Measurements from ENCODE around the gene OAS2.

DNA sequence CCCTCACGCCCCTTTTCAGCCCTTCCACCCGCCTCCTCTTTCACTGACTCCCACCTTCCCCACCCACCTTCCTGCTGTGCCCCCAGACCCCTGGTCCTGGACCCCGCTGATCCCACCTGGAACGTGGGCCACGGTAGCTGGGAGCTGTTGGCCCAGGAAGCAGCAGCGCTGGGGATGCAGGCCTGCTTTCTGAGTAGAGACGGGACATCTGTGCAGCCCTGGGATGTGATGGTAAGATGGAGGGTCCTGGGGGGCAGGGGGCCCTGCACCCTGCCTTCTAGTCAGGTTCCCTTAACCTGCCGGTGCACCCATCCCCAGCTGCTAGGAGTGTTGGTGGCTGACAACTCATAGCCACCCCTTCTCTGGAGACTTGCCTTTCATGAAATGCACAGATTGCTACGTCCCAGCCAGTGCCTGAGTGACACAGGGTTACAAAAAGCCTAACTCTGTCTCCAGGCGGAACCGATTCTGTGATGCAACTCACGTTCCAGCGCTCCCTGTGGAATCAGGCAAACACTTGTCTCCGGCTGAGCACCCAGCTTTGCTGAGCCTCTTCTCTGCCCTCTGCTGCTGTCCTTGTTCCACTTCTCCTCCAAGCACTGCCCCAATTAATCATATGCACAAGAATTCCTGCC lies 15.0 kb upstream of the OAS2 start:
- TF ChIP-seq, protein P1, sequence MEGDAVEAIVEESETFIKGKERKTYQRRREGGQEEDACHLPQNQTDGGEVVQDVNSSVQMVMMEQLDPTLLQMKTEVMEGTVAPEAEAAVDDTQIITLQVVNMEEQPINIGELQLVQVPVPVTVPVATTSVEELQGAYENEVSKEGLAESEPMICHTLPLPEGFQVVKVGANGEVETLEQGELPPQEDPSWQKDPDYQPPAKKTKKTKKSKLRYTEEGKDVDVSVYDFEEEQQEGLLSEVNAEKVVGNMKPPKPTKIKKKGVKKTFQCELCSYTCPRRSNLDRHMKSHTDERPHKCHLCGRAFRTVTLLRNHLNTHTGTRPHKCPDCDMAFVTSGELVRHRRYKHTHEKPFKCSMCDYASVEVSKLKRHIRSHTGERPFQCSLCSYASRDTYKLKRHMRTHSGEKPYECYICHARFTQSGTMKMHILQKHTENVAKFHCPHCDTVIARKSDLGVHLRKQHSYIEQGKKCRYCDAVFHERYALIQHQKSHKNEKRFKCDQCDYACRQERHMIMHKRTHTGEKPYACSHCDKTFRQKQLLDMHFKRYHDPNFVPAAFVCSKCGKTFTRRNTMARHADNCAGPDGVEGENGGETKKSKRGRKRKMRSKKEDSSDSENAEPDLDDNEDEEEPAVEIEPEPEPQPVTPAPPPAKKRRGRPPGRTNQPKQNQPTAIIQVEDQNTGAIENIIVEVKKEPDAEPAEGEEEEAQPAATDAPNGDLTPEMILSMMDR (optimal IDR thresholded peaks at IDR 0.05 in 1 of 3, IDR thresholded peaks at IDR 0.05 in 1 of 3, conservative IDR thresholded peaks at IDR 0.05 in 1 of 3; ENCODE audit: extremely low read depth in 1 of 3, insufficient read depth in 2 of 3, low read length in 3 of 3): no peak
- TF ChIP-seq EZH2 (IDR thresholded peaks at IDR 0.05; ENCODE audit: low read length): no peak

Measured in keratinocyte (primary cell).